ENCODE measurements around the gene ASPA. TPM values are rescaled to one million over a fixed set of nuclear protein-coding genes. Genes with fewer than 3 reads are reported as not detected.
"Not testable (repeated sequence)": the region's sequence is repeated elsewhere in the genome, so short reads cannot be mapped to it uniquely, and the experiment has no call there.

The ASPA gene
- total RNA-seq = 1 to 10 TPM in 3 of 4 donors, under 1 TPM in 1; 0.89 to 4.8 (median 1.4) TPM

DNA sequence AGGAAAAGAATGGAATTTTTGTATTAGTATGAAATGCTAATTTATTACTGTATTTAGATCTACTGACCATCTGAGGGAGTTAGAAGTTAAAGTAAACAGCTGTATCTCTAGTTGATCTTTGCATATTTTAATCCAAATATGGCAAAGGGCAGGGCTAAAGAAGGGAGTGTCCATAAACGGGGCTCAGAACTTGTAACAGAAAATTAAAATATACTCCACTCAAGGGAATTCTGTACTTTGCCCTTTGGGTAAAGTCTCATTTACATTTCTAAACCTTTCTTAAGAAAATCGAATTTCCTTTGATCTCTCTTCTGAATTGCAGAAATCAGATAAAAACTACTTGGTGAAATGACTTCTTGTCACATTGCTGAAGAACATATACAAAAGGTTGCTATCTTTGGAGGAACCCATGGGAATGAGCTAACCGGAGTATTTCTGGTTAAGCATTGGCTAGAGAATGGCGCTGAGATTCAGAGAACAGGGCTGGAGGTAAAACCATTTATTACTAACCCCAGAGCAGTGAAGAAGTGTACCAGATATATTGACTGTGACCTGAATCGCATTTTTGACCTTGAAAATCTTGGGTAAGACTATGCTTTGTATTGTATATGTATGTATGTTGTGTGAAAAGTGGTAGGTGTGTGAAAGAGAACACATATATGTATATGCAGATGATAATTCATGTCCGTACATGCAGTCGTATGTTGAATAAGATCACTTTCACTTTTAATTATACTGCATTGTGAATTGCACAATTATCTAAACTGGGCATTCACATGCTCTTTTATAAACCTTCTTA lies at the start of gene ASPA:
Gene ASPA (plus strand): TSS at position 186 of the 799 bp plus-strand sequence. CDS start 163 bp downstream, at position 349.
- no peaks in the 10 kb centered on the region for H3K36me3 ChIP-seq
- H3K27ac ChIP-seq = peak within 1 kb of the TSS; percentile 35 to 73 (median 64)
- DNase-seq = no peak
- intact Hi-C loops (cut with DNase I; ENCODE audit: low total_unique reads) = no loop called here
- ATAC-seq = peak; percentile 55 to 67
- H3K27me3 ChIP-seq = no peaks in the 10 kb centered on the region
- peaks cover 4 to 7% of the 10 kb centered on the region in 2 donors for H3K4me1 ChIP-seq
- in situ Hi-C loops (cut with MboI; ENCODE audit: low sequenced_read_pairs in 4 of 4) = no loop called here
- peak within 1 kb of the TSS; percentile 51 to 64 (median 53) for H3K4me3 ChIP-seq
- no peak for TF ChIP-seq POLR2A (IDR thresholded peaks at IDR 0.05)
- TF ChIP-seq, protein P1, sequence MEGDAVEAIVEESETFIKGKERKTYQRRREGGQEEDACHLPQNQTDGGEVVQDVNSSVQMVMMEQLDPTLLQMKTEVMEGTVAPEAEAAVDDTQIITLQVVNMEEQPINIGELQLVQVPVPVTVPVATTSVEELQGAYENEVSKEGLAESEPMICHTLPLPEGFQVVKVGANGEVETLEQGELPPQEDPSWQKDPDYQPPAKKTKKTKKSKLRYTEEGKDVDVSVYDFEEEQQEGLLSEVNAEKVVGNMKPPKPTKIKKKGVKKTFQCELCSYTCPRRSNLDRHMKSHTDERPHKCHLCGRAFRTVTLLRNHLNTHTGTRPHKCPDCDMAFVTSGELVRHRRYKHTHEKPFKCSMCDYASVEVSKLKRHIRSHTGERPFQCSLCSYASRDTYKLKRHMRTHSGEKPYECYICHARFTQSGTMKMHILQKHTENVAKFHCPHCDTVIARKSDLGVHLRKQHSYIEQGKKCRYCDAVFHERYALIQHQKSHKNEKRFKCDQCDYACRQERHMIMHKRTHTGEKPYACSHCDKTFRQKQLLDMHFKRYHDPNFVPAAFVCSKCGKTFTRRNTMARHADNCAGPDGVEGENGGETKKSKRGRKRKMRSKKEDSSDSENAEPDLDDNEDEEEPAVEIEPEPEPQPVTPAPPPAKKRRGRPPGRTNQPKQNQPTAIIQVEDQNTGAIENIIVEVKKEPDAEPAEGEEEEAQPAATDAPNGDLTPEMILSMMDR (IDR thresholded peaks at IDR 0.05 in 4 of 5, conservative IDR thresholded peaks at IDR 0.05 in 1 of 5) = no peak
- no peaks in the 10 kb centered on the region for H3K9me3 ChIP-seq

DNA sequence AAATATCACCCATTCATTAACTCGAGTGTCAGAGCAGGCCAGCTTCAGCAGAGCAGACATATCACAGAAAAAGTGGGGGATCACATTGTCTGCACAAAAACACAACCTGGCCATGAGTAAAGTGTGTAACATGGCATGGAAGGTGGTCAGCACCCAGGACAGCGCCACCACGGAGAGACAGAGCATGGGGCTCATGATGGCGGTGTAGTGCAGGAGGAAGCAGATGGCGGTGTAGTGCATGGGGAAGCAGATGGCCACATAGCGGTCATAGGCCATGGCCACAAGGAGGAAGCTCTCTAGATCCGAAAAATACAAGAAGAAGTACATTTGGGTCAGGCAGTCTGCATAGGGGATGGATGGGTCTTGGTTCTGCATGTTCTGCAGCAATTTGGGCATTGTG lies 42.6 kb upstream of the ASPA start:
- H3K4me3 ChIP-seq; H3K27ac ChIP-seq; ATAC-seq; H3K36me3 ChIP-seq; H3K9me3 ChIP-seq; DNase-seq; H3K4me1 ChIP-seq; intact Hi-C loops (cut with DNase I; ENCODE audit: low total_unique reads); in situ Hi-C loops (cut with MboI; ENCODE audit: low sequenced_read_pairs in 4 of 4); H3K27me3 ChIP-seq: not testable (repeated sequence)

DNA sequence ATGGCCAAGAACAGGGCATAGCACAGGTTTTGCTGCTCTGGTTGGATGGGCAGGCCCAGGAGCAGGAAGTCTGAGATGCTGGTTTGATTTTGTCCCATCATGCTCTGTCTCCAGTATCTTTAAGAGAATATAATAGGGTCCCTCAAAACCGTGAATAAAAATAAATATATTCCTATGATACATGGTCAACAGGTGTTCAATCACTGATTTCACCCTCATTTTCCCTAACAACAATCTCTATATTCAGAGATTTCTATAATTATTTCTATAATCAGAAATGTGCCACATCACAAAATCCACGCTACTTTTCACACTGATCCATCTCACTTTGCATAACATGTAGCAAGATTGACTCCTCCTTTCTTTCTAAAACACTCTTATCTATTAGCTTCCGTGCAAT lies 42.1 kb upstream of the ASPA start, which contains the start of gene OR1E2:
Gene OR1E2 (minus strand): TSS at position 101 of the 400 bp plus-strand sequence. CDS start 0 bp downstream, at position 101.
- Histone ChIP-seq H3K27me3 (no peaks in the 10 kb centered on the region), H3K4me3 (no peak within 1 kb of the TSS), H3K4me1 (no peaks in the 10 kb centered on the region), H3K36me3 (no peaks in the 10 kb centered on the region), H3K9me3 (peaks cover 0 to 7% (median 0%) of the 10 kb centered on the region in 3 donors), H3K27ac (no peak within 1 kb of the TSS)
- DNase-seq (no peak), ATAC-seq (no peak)
- TF ChIP-seq, protein P1 (IDR thresholded peaks at IDR 0.05 in 4 of 5, conservative IDR thresholded peaks at IDR 0.05 in 1 of 5) = no peak
- no peak for TF ChIP-seq POLR2A (IDR thresholded peaks at IDR 0.05)
- in situ Hi-C loops (cut with MboI; ENCODE audit: low sequenced_read_pairs in 4 of 4) (no loop called here), intact Hi-C loops (cut with DNase I; ENCODE audit: low total_unique reads) (no loop called here)

DNA sequence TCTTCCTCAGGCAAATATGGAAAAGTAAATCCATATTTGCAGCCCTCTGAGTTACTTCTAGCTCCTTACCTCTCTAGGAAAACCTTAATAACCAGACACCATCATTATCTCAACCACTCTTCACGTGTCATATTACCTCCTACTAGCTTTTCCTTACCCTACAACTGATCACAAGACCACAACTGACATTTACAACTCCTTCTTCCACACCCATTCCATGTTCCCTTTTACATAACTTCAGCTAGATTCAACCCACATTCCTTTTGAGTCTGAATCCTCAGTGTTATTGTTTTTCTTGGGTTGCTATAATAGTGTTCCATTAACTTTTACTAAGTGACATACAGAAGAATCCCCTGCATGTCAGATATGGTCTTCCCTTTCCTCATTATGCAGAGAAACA lies 37.4 kb upstream of the ASPA start:
- DNase-seq (no peak), ATAC-seq (no peak)
- in situ Hi-C loops (cut with MboI; ENCODE audit: low sequenced_read_pairs in 4 of 4) = no loop called here
- no peaks in the 10 kb centered on the region for H3K9me3 ChIP-seq
- no peaks in the 10 kb centered on the region for H3K36me3 ChIP-seq
- no peaks in the 10 kb centered on the region for H3K4me1 ChIP-seq
- intact Hi-C loops (cut with DNase I; ENCODE audit: low total_unique reads) = no loop called here
- no peaks in the 10 kb centered on the region for H3K27me3 ChIP-seq
- H3K4me3 ChIP-seq = no peak overlapping the region
- H3K27ac ChIP-seq = no peak overlapping the region
- TF ChIP-seq POLR2A (IDR thresholded peaks at IDR 0.05) = no peak
- TF ChIP-seq, protein P1 (IDR thresholded peaks at IDR 0.05 in 4 of 5, conservative IDR thresholded peaks at IDR 0.05 in 1 of 5) = no peak

DNA sequence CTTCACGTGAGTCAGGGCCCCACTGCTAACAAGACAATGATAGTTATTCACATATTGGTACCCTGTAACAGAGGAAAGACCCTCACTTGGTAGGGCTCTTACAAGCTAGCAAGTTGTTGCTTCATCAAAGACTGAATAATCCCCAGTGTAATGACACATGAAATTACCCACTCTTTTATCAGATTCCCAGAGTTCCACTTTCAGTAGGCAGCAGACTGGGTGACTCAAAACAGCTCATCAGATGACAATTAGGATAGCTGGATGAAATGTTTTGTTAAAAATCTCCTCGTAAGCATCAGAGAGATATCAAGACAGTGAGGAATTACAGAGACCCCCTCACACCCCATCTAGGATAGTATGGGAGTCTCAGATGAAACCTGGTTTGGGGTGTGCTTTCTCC lies 35.3 kb upstream of the ASPA start:
- no peak for ATAC-seq
- Histone ChIP-seq H3K27me3 (no peaks in the 10 kb centered on the region), H3K4me3 (no peak overlapping the region), H3K4me1 (no peaks in the 10 kb centered on the region), H3K9me3 (no peaks in the 10 kb centered on the region), H3K36me3 (no peaks in the 10 kb centered on the region), H3K27ac (no peak overlapping the region)
- DNase-seq = no peak
- TF ChIP-seq, protein P1 (IDR thresholded peaks at IDR 0.05 in 4 of 5, conservative IDR thresholded peaks at IDR 0.05 in 1 of 5) = no peak
- TF ChIP-seq POLR2A (IDR thresholded peaks at IDR 0.05) = no peak
- in situ Hi-C loops (cut with MboI; ENCODE audit: low sequenced_read_pairs in 4 of 4) (no loop called here), intact Hi-C loops (cut with DNase I; ENCODE audit: low total_unique reads) (no loop called here)

Data from gastrocnemius medialis (tissue), 4 donors.